ENCODE measurements around the gene TRANK1.
"Not testable (repeated sequence)": the region's sequence is repeated elsewhere in the genome, so short reads cannot be mapped to it uniquely, and the experiment has no call there.

TRANK1 gene

GRCh38 chr3:36956155-36956554, 11.3 kb upstream of the TRANK1 start:
- no peak for DNase-seq

- no peak for DNase-seq
These were observed 9.7 kb upstream of the TRANK1 start for GRCh38 chr3:36954452-36955134.

- DNase-seq, result not testable (repeated sequence)
These were observed 3.0 kb upstream of the TRANK1 start for GRCh38 chr3:36947814-36948213.

GRCh38 chr3:36945333-36945980, 603 bp upstream of the TRANK1 start:
- DNase-seq, result no peak

DNA sequence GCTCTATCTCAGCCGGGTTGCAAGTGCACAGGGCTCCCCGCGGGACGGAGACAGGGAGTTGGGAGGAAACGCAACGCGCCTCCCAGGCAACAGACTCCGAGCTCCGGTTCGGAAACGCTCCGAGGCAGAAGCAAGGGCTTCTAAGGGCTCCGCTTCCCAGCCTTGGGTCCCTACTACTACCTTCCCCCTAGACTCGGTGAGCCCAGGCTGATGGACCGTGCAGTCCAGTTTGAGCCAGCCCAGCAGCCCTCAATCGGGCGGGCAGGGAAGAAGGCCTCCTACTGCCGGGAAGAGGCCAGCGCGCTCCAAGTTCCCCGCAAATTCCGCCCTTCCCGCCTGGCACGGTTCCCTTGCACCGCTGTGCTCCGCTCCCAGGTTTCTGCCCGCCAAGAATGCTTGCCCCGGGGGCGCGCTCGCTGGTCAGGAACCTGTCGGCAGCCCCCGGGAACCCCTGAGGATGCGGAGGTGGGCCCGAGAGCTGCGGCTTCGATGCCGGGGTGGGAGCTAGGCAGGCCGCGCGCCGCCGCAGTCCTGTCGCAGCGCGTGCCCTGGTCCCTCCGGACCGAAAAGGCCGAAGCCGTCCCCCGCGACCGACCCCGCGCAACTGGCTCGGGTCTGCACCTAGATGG, 728 bp downstream of the TRANK1 start:
- no peak for DNase-seq

- no peak for DNase-seq
These were observed 1.3 kb downstream of the TRANK1 start for GRCh38 chr3:36943601-36944000.

GRCh38 chr3:36942638-36943248, 2.1 kb downstream of the TRANK1 start:
- no peak for DNase-seq

- no peak for DNase-seq
These were observed 3.2 kb downstream of the TRANK1 start for GRCh38 chr3:36941658-36942057.

- no peak for DNase-seq
These were observed 3.7 kb downstream of the TRANK1 start for GRCh38 chr3:36941162-36941561.

DNA sequence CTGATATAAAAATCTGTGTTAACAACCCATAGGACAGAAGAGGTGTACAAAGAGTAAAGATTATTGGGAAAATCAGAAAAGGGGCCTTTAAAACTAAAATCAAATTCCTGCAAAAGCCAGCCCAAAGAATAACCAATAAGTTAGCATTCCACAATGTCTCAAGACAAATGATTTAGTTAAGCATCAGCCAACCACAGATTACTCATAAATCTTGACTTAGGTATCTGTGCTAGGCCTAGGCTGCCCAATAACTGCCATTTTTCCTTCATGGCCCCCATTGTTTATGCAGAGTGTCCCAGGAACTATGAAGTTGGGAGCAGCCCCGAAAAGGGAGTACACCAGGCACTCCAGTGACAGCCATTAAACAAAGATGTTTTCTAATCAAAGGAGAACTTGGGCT, 7.4 kb downstream of the TRANK1 start:
- DNase-seq, result no peak

DNA sequence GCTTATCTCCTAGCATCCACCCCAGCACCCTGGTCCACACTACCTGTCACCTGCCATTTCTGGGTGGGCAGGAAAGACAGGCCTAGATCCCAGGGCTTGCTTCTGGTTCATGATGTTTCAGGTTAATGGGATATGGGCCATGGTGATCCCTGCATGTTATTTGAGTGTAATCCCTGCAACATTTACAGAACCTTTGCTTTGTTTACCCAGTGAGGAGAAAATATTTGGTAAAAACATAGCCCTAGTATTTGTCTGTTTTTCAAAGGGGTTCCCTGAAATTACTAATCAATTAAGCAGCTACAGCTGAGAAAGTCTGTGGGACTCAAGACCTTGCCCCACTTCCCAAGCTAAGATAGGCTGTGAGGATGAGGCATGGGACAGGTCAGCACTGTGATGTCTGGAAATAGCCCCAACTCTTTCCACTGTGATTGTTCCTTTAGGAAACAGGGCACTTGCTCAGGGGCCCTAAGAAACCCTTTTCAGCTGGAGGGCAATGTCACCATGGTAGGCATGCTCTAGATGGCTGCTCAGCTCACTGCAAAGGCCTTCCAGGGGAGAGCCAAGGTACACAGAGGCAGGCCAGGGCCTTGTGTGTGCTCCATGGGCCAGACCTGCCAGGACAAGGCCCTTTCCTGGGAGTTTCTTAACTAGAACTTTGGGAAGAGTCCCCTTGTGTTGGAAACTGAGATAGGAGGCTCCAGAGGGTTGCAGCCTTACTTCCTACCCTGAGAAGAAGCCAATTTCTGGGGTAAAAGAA, 11.1 kb downstream of the TRANK1 start:
- no peak for DNase-seq

GRCh38 chr3:36931424-36931823, 13.4 kb downstream of the TRANK1 start:
- not testable (repeated sequence) for DNase-seq

DNA sequence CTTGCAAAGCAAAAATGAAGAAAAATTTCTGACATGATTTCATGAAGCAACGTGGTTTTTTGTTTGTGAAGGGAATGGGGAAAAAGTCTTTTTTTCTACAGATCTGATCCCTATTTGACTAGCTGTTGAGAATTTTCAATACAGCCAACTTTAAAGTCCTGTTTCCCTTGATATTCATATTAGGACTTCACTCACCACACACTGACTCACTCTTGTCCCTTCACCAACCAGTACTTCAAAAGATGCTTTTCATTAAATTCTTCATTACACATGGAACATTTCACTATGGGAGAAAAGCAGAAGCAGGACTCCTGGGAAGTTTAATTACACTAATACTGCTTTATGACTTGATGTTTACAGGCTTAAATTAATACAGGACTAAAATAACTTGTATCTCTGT, 16.6 kb downstream of the TRANK1 start:
- no peak for DNase-seq

DNA sequence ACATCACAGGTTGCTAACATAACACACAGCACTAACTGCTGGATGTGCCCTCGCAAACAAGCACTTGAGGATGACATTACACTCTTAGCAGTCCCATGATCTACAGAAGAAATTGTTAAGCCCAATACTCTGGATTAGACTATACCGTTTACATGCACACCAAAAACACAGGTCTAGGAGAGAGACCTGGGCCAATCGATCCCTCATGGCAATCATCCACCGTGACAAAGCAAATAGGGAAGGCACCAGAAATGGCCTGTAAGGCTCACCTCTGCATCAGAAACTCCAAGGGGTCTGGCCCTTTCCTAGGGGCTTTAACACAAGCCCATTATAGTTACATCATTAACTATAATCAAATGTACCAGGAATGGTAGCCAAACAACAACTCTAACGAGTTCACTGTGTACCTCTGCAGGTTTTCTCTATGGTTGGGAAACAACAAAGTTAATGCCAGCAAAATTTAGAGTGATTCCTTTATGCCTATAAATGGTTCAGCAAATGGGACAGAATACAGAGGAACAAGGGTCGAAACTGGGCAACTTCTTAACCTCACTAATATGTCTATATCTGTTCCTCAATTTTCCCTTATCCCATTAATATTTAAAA, 18.5 kb downstream of the TRANK1 start:
- no peak for DNase-seq

DNA sequence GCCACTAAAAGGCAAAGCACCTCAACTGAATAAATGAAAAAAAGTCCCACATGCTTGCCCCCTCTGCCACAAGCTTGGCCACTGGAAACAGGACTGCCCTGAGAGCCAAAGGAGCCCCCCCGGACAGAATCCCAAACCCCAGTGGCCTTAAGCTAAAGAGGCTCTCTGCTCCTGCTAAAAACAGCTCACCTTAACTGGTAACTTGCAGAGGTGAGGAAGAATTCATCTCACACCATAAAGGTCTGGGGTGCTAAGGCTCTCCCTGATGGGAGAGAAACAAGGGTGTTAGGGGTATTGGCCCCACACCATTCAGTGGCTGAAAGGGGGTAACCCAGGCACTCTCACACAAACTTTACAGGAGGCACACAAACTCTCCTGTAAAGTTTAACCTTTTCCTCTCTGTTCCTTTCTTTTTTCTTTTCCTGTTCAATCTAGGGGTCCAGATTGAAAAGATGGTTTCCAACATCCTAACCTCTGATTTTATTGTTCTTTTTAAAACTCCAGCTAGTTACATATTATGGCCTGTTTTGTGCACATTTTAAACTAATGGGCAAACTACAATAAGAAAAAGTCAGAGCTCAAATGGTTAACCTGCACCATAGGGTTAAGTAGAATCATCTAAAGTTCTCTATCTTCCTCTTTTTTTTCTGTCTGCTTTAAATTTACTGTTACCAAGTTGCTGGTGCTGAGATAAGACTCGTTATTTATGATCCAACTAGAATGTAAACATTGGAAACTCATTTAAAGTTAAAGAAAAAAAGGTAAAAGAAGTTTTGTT, 19.9 kb downstream of the TRANK1 start:
- no peak for DNase-seq

- DNase-seq, result no peak
These were observed 20.7 kb downstream of the TRANK1 start for GRCh38 chr3:36923981-36924743.

DNA sequence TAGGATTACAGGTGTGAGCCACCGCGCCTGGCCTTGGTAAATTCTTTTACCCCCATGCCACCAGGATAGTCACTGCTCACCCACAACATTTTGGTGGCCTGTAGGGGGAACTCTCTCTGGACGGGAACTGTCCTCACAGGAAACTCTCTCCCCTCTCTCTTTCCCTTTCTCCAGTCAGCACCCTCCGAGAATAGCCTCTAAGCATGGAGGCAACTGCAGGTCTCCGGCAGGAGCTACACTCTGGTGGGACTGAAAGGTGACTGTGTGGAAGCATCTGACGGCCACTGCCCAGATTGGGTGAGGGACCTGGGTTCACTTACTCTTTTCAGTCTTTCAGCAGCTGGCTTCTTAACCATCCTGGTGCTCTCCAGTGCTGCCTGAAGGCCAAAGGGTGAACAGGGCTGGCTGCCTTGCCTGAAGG, 21.3 kb downstream of the TRANK1 start:
- DNase-seq, result no peak

GRCh38 chr3:36920884-36921567, 23.8 kb downstream of the TRANK1 start:
- no peak for DNase-seq

DNA sequence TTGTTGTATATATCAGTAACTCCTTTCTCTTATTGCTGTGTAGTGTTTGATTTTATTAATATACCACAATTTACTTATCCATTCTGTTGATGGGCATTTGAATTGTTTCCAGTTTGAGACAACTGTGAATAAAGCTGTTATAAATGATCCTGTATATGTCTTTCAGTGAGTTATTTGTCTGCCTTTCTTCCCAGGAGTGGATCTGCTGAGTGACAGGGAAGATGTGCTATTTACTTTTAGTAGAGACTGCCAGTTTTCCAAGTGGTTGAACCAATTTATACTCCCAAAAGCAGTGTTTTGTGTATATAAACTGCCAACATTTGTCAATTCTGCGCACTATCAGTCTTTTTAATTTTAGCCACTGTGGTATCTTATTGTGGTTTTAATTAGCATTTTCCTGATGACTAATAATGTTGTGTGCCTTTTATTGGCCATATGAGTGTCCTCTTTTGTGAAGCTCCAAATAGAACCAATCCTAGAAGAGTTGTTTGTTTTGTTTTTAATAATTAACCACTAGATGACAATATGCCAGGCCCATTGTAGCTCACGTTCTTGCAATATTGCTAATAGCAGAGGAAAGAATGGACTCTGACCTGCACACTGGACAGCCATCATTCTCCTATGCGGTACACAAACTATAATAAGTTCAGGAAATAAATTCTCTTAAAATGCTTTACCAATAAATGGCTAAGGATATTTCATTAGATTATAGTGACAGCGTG, 25.3 kb downstream of the TRANK1 start:
- no peak for DNase-seq

- DNase-seq, result no peak
These were observed 26.8 kb downstream of the TRANK1 start for GRCh38 chr3:36918050-36918449.
